Naive thymus-derived CD8-positive, alpha-beta T cell (primary cell): Measurements from ENCODE around the gene TMEM231. TPM values are rescaled to one million over a fixed set of nuclear protein-coding genes. Genes with fewer than 3 reads are reported as not detected.
A peak's percentile ranks its signal among the peaks of the same experiment; 100 is the strongest.
"Not testable (repeated sequence)": the region's sequence is repeated elsewhere in the genome, so short reads cannot be mapped to it uniquely, and the experiment has no call there.

Experiments used
- ATAC-seq, 2 donors: fragments of 150-1000 bp; cut with Tn5 transposase in 1 of 2; sonication (Bioruptor Pico), chemical (Tn5 transposase) in 1 of 2; 1 replicate in 1 of 2; 2 replicates in 1 of 2; pipeline ENCODE4 v1.10.0; 2021; ENCODE audit warnings: mild to moderate bottlenecking in 2 of 2, moderate library complexity in 2 of 2
- POLR2A ChIA-PET: fragments of 350-600 bp; sonication (Branson Sonifier 250); formaldehyde crosslinking; loops from one replicate; lab custom pipeline; 2021; ENCODE audit warnings: antibody characterized with exemption; lab: Charles Lee
- DNase-seq, 10 donors: peaks; one replicate each; pipeline versions ENCODE4 v3.0.0 to v3.0.0-alpha.2; 2020 to 2022
- H3K27ac Mint-ChIP-seq, 10 donors: one replicate each; pipeline ENCODE4 v1.8.0; 2020 to 2022; ENCODE audit warnings: mild to moderate bottlenecking in 10 of 10, mixed read lengths in 10 of 10, moderate library complexity in 4 of 10, inconsistent platforms in 1 of 10
- H3K27me3 Mint-ChIP-seq, 5 donors: one replicate each; pipeline ENCODE4 v1.8.0; 2021 to 2022; ENCODE audit warnings: mixed read lengths in 5 of 5
- H3K36me3 Mint-ChIP-seq, 3 donors: one replicate each; pipeline ENCODE4 v1.8.0; 2020 to 2022; ENCODE audit warnings: mixed read lengths in 3 of 3, mild to moderate bottlenecking in 2 of 3, inconsistent platforms in 1 of 3
- H3K4me1 Mint-ChIP-seq, 4 donors: one replicate each; pipeline ENCODE4 v1.8.0; 2021 to 2022; ENCODE audit warnings: mixed read lengths in 4 of 4
- H3K4me3 Mint-ChIP-seq, 10 donors: one replicate each; pipeline ENCODE4 v1.8.0; 2020 to 2022; ENCODE audit warnings: mild to moderate bottlenecking in 10 of 10, mixed read lengths in 10 of 10, moderate library complexity in 6 of 10, inconsistent platforms in 1 of 10
- H3K9me3 Mint-ChIP-seq, 9 donors: one replicate each; pipeline ENCODE4 v1.8.0; 2020 to 2022; ENCODE audit warnings: mixed read lengths in 9 of 9, mild to moderate bottlenecking in 3 of 9, inconsistent platforms in 1 of 9, moderate library complexity in 1 of 9
- polyA plus RNA-seq, 3 donors: library from polyadenylated mRNA; unstranded; fragments of 300-500 nt; fragmentation: Illumina TruSeq; gene quantifications; one replicate each; pipeline ENCODE4 v1.2.3, GENCODE V29; 2021
- total RNA-seq, 8 experiments: library from RNA in 2 of 8; stranded (reverse) in 2 of 8; gene quantifications; one replicate each; pipeline ENCODE4 v1.2.3 and lab custom pipeline; 2021 to 2026

The TMEM231 gene
- total and polyA plus RNA-seq, 5 experiments from 2014 or later, result 0.95 to 2.9 (median 1.4) TPM

DNA sequence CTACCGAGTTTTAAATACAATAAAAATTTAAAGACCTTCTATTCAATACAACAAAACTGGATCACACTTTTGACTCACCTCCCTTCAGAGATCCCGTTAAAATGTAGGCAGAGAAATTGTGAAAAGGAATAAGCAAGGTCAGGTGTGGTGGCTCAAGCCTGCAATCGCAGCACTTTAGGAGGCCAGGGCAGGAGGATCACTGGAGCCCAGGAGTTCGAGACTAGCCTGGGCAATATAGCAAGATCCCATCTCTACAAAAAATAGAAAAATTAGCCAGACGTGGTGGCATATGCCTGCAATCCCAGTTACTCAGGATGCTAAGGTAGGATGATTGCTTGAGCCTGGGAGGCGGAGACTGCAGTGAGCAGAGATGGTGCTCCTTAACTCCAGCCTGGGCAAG, 36.9 kb downstream of the TMEM231 start:
- no peaks in the 10 kb centered on the region for H3K36me3 Mint-ChIP-seq
- POLR2A ChIA-PET, result no interaction called here
- no peak overlapping the region for H3K4me3 Mint-ChIP-seq
- no peaks in the 10 kb centered on the region for H3K27me3 Mint-ChIP-seq
- H3K27ac Mint-ChIP-seq, result no peak overlapping the region
- no peaks in the 10 kb centered on the region for H3K9me3 Mint-ChIP-seq
- DNase-seq (no peak), ATAC-seq (no peak)
- peaks cover 8 to 14% (median 12%) of the 10 kb centered on the region in 4 donors for H3K4me1 Mint-ChIP-seq

DNA sequence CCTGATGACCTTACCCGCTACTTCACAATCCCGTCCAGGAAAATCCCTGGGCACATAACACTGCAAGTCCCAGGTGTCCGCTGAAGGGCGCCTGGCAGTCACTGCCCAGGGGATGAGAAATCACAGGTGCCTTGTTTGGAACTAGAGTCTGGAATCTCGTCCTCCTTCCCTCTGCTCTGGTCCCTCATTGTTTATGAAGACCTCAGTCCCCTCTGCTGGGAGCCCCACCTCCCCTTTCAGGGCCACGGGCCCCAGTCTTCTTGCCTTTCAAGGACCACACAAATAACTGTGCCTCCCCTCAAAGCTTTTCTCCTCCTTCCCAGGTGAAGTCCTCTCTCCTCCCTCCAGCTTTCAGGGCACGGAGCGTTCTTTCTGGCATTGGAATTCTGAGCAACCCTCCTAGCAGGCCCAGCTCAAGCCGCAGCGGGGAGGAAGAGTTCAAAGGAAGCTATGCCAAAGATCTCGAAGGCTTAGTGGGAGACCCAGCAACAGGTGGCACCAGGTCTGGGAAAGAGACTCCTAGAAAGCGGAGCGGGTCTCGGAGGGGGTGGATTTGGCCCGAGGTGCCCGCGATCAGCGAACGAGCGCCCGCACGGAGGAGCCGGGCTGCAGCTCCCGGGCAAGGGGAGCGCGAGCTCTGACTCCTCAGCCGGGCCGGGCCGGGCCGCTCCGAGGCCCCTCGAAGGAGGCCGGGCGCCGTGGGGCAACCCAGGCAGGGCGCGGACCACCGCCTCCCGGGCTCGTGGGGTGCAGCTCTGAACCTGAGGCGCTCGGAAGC, 39.7 kb downstream of the TMEM231 start:
- not testable (repeated sequence) for H3K36me3 Mint-ChIP-seq, H3K9me3 Mint-ChIP-seq, H3K27me3 Mint-ChIP-seq
- Mint-ChIP-seq H3K4me3 (peak overlapping the region; percentile 68 to 98 (median 86)), H3K4me1 (peaks cover 8 to 14% (median 12%) of the 10 kb centered on the region in 4 donors), H3K27ac (peak overlapping the region in 8 of 10 donors; percentile 62 to 88 (median 80))
- POLR2A ChIA-PET, result interaction anchor here (0.8 to 3.0 kb wide), 9 partner anchors 40 to 1675 kb away, joined by 3 to 22 read pairs (median 13); partner anchors contain the start of genes ADAT1, CFDP1, GABARAPL2 and KARS1
- ATAC-seq (peak; percentile 43 to 51), DNase-seq (peak in 7 of 10 donors; percentile 7 to 43 (median 29))

- Mint-ChIP-seq H3K4me1 (peaks cover 8 to 14% (median 12%) of the 10 kb centered on the region in 4 donors), H3K27me3 (no peaks in the 10 kb centered on the region), H3K27ac (peak overlapping the region in 1 of 10 donors; percentile 15), H3K4me3 (peak overlapping the region in 1 of 10 donors; percentile 16), H3K9me3 (no peaks in the 10 kb centered on the region), H3K36me3 (no peaks in the 10 kb centered on the region)
- ATAC-seq, result no peak
- DNase-seq, result no peak
- POLR2A ChIA-PET, result no interaction called here
Measured at GRCh38 chr16:75514296-75514695, 41.8 kb downstream of the TMEM231 start.

GRCh38 chr16:75506574-75506973, 49.5 kb downstream of the TMEM231 start:
- Mint-ChIP-seq H3K27me3 (peaks cover 1 to 23% (median 9%) of the 10 kb centered on the region in 5 donors), H3K27ac (no peak overlapping the region), H3K9me3 (no peaks in the 10 kb centered on the region), H3K4me1 (peaks cover 0 to 2% (median under 1%) of the 10 kb centered on the region in 4 donors), H3K4me3 (no peak overlapping the region), H3K36me3 (no peaks in the 10 kb centered on the region)
- DNase-seq, result no peak
- ATAC-seq, result no peak
- POLR2A ChIA-PET, result no interaction called here

DNA sequence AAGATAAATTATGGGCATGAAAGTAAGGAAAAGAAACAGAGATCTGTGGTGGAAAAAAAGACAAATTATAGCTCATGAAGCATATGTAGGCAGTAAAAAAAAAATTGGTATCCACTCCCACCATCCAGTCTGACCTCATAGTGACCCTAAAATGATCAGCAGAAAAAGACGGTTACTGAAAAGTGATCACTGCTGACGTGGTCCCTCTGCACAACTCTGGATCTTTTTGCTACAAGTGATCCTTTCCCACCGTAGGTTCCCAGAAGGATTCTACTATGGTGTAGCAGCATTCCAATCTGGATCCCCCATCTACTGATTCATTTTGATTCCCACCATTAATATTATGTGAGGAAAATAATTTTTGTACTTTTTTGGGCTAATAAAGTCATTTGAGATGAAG, 49.9 kb downstream of the TMEM231 start:
- no peak for ATAC-seq
- peaks cover 0 to 2% (median under 1%) of the 10 kb centered on the region in 4 donors for H3K4me1 Mint-ChIP-seq
- H3K27me3 Mint-ChIP-seq, result peaks cover 1 to 23% (median 9%) of the 10 kb centered on the region in 5 donors
- H3K36me3 Mint-ChIP-seq, result no peaks in the 10 kb centered on the region
- DNase-seq, result no peak
- H3K27ac Mint-ChIP-seq, result no peak overlapping the region
- H3K9me3 Mint-ChIP-seq, result no peaks in the 10 kb centered on the region
- POLR2A ChIA-PET, result no interaction called here
- no peak overlapping the region for H3K4me3 Mint-ChIP-seq

- ATAC-seq (no peak), DNase-seq (no peak)
- H3K4me3 Mint-ChIP-seq, result no peak overlapping the region
- H3K36me3 Mint-ChIP-seq, result no peaks in the 10 kb centered on the region
- peaks cover 0 to 2% (median under 1%) of the 10 kb centered on the region in 4 donors for H3K4me1 Mint-ChIP-seq
- POLR2A ChIA-PET, result no interaction called here
- H3K9me3 Mint-ChIP-seq, result no peaks in the 10 kb centered on the region
- H3K27me3 Mint-ChIP-seq, result peaks cover 1 to 23% (median 9%) of the 10 kb centered on the region in 5 donors
- peak overlapping the region in 1 of 10 donors; percentile 4 for H3K27ac Mint-ChIP-seq
Measured at GRCh38 chr16:75503801-75504200, 52.3 kb downstream of the TMEM231 start.

DNA sequence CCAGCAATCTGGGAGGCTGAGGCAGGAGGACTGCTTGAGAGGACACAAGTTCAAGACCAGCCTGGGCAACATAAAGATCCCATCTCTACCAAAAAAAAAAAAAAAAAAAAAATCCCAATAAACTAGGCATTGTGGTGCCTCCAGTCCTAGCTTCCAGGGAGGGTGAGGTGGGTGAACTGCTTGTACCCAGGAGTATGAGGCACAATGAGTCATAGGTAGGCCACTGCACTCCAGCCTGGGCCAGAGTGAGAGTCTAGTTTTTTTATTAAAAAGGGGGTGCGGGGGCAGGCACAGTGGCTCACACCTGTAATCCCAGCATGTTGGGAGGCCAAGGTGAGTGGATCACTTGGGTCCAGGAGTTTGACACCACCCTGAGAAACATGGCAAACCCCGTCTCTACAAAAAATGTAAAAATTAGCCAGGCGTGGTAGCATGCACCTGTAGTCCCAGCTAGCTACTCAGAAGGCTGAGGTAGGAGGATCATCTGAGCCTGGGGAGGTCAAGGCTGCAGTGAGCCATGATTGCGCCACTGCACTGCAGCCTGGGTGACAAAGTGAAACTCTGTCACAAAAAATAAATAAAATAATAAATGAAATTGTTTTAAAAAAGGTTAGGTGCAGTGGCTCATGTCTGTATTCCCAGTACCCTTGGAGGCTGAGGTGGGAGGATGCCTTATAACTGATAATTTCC, 53.0 kb downstream of the TMEM231 start:
- no peaks in the 10 kb centered on the region for H3K9me3 Mint-ChIP-seq
- H3K36me3 Mint-ChIP-seq, result no peaks in the 10 kb centered on the region
- no peak overlapping the region for H3K4me3 Mint-ChIP-seq
- no peak for DNase-seq
- peaks cover 0 to 2% (median under 1%) of the 10 kb centered on the region in 4 donors for H3K4me1 Mint-ChIP-seq
- H3K27ac Mint-ChIP-seq, result peak overlapping the region in 1 of 10 donors; percentile 74
- POLR2A ChIA-PET, result no interaction called here
- no peak for ATAC-seq
- peaks cover under 1 to 23% (median 6%) of the 10 kb centered on the region in 5 donors for H3K27me3 Mint-ChIP-seq

GRCh38 chr16:75501820-75502219, 54.2 kb downstream of the TMEM231 start:
- H3K9me3 Mint-ChIP-seq, DNase-seq, ATAC-seq, POLR2A ChIA-PET, H3K4me3 Mint-ChIP-seq, H3K4me1 Mint-ChIP-seq, H3K36me3 Mint-ChIP-seq: not testable (repeated sequence)
- Mint-ChIP-seq H3K27me3 (peaks cover 0 to 26% (median 11%) of the 10 kb centered on the region in 5 donors), H3K27ac (peak overlapping the region in 1 of 10 donors; percentile 5)

DNA sequence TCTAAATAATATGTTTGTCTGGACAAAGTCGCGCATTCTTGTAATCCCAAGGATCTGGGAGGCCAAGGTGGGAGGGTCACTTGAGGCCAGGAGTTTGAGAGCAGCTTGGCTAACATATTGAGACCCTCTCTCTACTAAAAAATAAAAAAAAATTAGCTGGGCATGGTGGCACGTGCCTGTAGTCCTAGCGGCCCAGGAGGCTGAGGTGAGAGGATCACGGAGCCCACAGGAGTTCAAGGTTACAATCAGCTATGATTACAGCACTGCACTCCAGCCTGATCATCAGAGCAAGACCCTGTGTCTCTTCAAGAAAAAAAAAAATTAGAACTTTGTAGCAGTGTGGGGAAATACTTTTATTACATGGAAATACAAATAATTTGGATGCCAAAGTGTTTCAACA, 54.7 kb downstream of the TMEM231 start:
- Mint-ChIP-seq H3K4me3 (no peak overlapping the region), H3K4me1 (peaks cover 0 to 2% (median under 1%) of the 10 kb centered on the region in 4 donors), H3K9me3 (no peaks in the 10 kb centered on the region), H3K36me3 (no peaks in the 10 kb centered on the region), H3K27me3 (peaks cover 1 to 30% (median 11%) of the 10 kb centered on the region in 5 donors), H3K27ac (no peak overlapping the region)
- ATAC-seq, result no peak
- no peak for DNase-seq
- POLR2A ChIA-PET, result no interaction called here

- H3K4me3 Mint-ChIP-seq, H3K9me3 Mint-ChIP-seq, ATAC-seq, H3K27ac Mint-ChIP-seq, POLR2A ChIA-PET, DNase-seq, H3K36me3 Mint-ChIP-seq: not testable (repeated sequence)
- Mint-ChIP-seq H3K27me3 (peaks cover 4 to 44% (median 16%) of the 10 kb centered on the region in 5 donors), H3K4me1 (peaks cover 7 to 10% (median 8%) of the 10 kb centered on the region in 4 donors)
Measured at GRCh38 chr16:75498605-75499322, 57.3 kb downstream of the TMEM231 start.

- POLR2A ChIA-PET, result no interaction called here
- Mint-ChIP-seq H3K27me3 (peaks cover 10 to 50% (median 12%) of the 10 kb centered on the region in 5 donors), H3K4me3 (no peak overlapping the region), H3K36me3 (peaks cover 0 to 2% (median 0%) of the 10 kb centered on the region in 3 donors), H3K9me3 (no peaks in the 10 kb centered on the region), H3K27ac (no peak overlapping the region), H3K4me1 (peaks cover 7 to 10% (median 8%) of the 10 kb centered on the region in 4 donors)
- no peak for DNase-seq
- ATAC-seq, result no peak
Measured at GRCh38 chr16:75497558-75497957, 58.5 kb downstream of the TMEM231 start.

- Mint-ChIP-seq H3K27ac (peak within 1 kb of the TSS in 1 of 10 donors; percentile 64), H3K9me3 (no peaks in the 10 kb centered on the region), H3K36me3 (peaks cover 0 to 2% (median 0%) of the 10 kb centered on the region in 3 donors), H3K4me3 (peak within 1 kb of the TSS; percentile 61 to 85 (median 74)), H3K4me1 (peaks cover 7 to 10% (median 8%) of the 10 kb centered on the region in 4 donors), H3K27me3 (peaks cover 10 to 43% (median 12%) of the 10 kb centered on the region in 5 donors)
- DNase-seq (peak in 3 of 10 donors; percentile 3 to 19 (median 10)), ATAC-seq (peak; percentile 51 to 75)
- POLR2A ChIA-PET, result interaction anchor here (0.6 to 0.7 kb wide), 2 partner anchors 78 to 772 kb away, joined by 3 to 4 read pairs; no protein-coding TSS in a partner anchor
Measured at GRCh38 chr16:75495076-75495674, 60.9 kb downstream of the TMEM231 start, which contains the start of gene CHST6. CHST6 (minus strand) TSS chr16:75495441; CDS start chr16:75479828, 15,613 bp downstream.
